GM12801 (cell line): ENCODE measurements around the gene PRKCA.

Experiments
- CTCF ChIP-seq: IDR thresholded peaks from one replicate; pipeline ENCODE4 v1.5.1; 2011; ENCODE audit warnings: control low read depth; ENCODE audit not compliant: insufficient read length; ENCODE audit errors: extremely low read depth

The PRKCA gene

GRCh38 chr17:66663041-66663606 lies 360.7 kb downstream of the PRKCA start:
- TF ChIP-seq CTCF = no peak

- no peak for TF ChIP-seq CTCF
Observed at GRCh38 chr17:66664336-66664735, 361.9 kb downstream of the PRKCA start.

- TF ChIP-seq CTCF = no peak
Observed at GRCh38 chr17:66665194-66665593, 362.8 kb downstream of the PRKCA start.

- no peak for TF ChIP-seq CTCF
Observed at GRCh38 chr17:66667090-66667489, 364.7 kb downstream of the PRKCA start.

- TF ChIP-seq CTCF = no peak
Observed at GRCh38 chr17:66667491-66668030, 365.1 kb downstream of the PRKCA start.

GRCh38 chr17:66670206-66670605 lies 367.8 kb downstream of the PRKCA start:
- no peak for TF ChIP-seq CTCF

- TF ChIP-seq CTCF = no peak
Observed at GRCh38 chr17:66671156-66671555, 368.7 kb downstream of the PRKCA start.
